Activated T-helper 2 cell treated with anti-CD3 and anti-CD28 coated beads, Interferon-gamma antibody, Interleukin-2, Interleukin-4, amounts not matched to agents 10 μg/mL and 5 μg/mL and 100 μg/mL, durations not matched to agents 14 hours and 24 hours and 36 hours (primary cell): ENCODE data around the gene FGGY. TPM values are rescaled to one million over a fixed set of nuclear protein-coding genes. Genes with fewer than 3 reads are reported as not detected.

Experiments used
- DNase-seq: peaks from one replicate; pipeline ENCODE4 v3.0.0; 2021; ENCODE audit warnings: low spot score
- H3K27ac Mint-ChIP-seq: one replicate; pipeline ENCODE4 v1.8.0; 2021; ENCODE audit warnings: mixed read lengths
- H3K27me3 Mint-ChIP-seq: one replicate; pipeline ENCODE4 v1.8.0; 2021; ENCODE audit warnings: low read depth, mixed read lengths
- H3K36me3 Mint-ChIP-seq: one replicate; pipeline ENCODE4 v1.8.0; 2021; ENCODE audit warnings: low read depth, mixed read lengths
- H3K4me1 Mint-ChIP-seq: one replicate; pipeline ENCODE4 v1.8.0; 2021; ENCODE audit warnings: low read depth, mixed read lengths
- H3K4me3 Mint-ChIP-seq: one replicate; pipeline ENCODE4 v1.8.0; 2021; ENCODE audit warnings: low read depth, mild to moderate bottlenecking, moderate library complexity, mixed read lengths
- H3K9me3 Mint-ChIP-seq: one replicate; pipeline ENCODE4 v1.8.0; 2021; ENCODE audit warnings: mixed read lengths
- intact Hi-C: fragments of 100-400 bp; cut with micrococcal nuclease; formaldehyde crosslinking; loops from one replicate; pipeline ENCODE4 v1.15.1; 2023
- total RNA-seq: library from RNA; stranded (reverse); gene quantifications from 2 replicates; pipeline ENCODE4 v1.2.3, GENCODE V29; 2022

Gene FGGY
- total RNA-seq, 1 donor from 2014 or later = 10.5 TPM

DNA sequence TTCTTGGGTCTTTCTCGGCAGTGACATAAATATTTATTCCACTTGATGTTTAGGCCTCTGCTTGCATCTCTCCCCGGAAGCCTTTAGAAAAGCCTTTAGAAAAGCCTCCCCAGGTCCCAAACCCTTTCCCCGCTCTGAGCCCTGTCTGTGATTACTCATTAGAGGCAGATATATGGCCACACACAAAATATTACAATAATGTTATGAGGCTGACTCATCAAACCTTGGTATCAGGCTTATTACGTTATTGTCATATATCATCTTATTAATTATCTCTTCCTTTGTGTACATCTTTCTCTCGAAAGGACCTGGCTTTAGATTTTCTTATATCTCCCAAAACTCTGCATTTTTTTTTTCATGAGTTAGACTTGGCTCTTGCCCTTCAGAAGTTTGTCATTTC is 69.5 kb downstream of the FGGY start:
- Mint-ChIP-seq H3K4me3 (no peak overlapping the region), H3K9me3 (peaks cover 4% of the 10 kb centered on the region), H3K27me3 (no peaks in the 10 kb centered on the region), H3K4me1 (no peaks in the 10 kb centered on the region), H3K27ac (no peak overlapping the region), H3K36me3 (peaks cover 7% of the 10 kb centered on the region)
- intact Hi-C loops = no loop called here
- no peak for DNase-seq

GRCh38 chr1:59367301-59368007 is 70.6 kb downstream of the FGGY start:
- peaks cover 7% of the 10 kb centered on the region for H3K36me3 Mint-ChIP-seq
- peaks cover 4% of the 10 kb centered on the region for H3K9me3 Mint-ChIP-seq
- H3K27ac Mint-ChIP-seq = no peak overlapping the region
- H3K27me3 Mint-ChIP-seq = no peaks in the 10 kb centered on the region
- no peak for DNase-seq
- no peak overlapping the region for H3K4me3 Mint-ChIP-seq
- H3K4me1 Mint-ChIP-seq = no peaks in the 10 kb centered on the region
- intact Hi-C loops = no loop called here

- Mint-ChIP-seq H3K36me3 (peaks cover 7% of the 10 kb centered on the region), H3K4me1 (no peaks in the 10 kb centered on the region), H3K27me3 (no peaks in the 10 kb centered on the region), H3K4me3 (no peak overlapping the region), H3K9me3 (peaks cover 4% of the 10 kb centered on the region), H3K27ac (no peak overlapping the region)
- DNase-seq = no peak
- intact Hi-C loops = no loop called here
Measured at GRCh38 chr1:59368008-59368670, 71.2 kb downstream of the FGGY start.

GRCh38 chr1:59375321-59376220 is 78.7 kb downstream of the FGGY start:
- peaks cover 19% of the 10 kb centered on the region for H3K36me3 Mint-ChIP-seq
- no peak for DNase-seq
- peaks cover 22% of the 10 kb centered on the region for H3K9me3 Mint-ChIP-seq
- peaks cover 4% of the 10 kb centered on the region for H3K4me1 Mint-ChIP-seq
- no peak overlapping the region for H3K4me3 Mint-ChIP-seq
- H3K27me3 Mint-ChIP-seq = no peaks in the 10 kb centered on the region
- intact Hi-C loops = no loop called here
- no peak overlapping the region for H3K27ac Mint-ChIP-seq

DNA sequence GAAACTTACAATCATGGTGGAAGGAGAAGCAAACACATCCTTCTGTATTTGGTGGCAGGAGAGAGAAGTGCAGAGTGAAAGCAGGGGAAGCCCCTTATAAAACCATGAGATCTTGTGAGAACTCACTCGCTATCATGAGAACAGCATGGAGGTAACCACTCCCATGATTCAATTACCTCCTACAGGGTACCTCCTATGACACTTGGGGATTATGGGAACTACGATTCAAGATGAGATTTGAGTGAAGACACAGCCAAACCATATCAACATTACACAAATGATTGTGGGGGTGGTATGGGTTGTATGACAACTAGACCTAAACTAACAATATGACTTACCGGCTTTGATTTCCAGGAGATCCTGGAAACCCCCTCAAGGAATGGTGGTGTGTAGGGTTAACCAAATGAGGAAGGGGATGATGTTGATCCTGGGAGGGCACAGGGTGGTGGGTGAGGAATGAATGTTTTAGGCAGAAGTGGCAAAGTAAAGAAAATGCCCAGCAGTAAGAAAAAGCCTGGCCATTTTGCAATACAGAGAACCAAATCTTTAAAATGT is 80.5 kb downstream of the FGGY start:
- no peak overlapping the region for H3K27ac Mint-ChIP-seq

DNA sequence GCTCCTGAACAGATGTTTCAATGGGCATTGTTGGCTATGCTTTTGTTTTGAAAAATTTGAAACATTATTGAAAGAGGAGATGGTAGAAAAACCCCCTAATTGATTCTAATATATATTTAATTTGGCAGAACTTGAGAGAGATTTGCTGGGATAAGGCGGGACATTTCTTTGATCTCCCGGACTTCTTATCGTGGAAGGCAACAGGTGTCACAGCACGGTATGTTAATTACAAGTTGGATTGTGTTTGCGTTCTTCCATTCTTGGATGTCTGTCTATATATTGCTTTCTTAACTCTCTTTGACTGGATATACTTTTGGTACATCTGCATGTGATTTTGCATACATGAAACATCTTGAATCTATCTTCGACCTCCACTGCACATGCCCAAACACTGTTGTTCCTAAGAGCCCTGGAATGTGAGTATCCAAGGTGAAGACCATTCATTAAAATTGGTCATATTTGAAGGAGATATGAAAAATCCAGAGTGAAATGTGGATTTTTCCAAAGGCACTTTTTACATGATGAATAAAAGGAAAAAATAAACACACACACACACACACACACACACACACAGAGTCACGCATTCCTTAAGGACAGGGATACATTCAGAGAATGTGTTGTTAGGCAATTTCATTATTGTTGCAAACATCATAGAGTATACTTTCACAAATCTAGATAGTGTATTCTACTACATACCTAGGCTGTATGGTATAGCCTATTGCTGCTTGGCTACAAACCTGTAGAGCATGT is 81.9 kb downstream of the FGGY start:
- no peak for DNase-seq
- Mint-ChIP-seq H3K4me3 (no peak overlapping the region), H3K9me3 (peaks cover 22% of the 10 kb centered on the region), H3K27me3 (no peaks in the 10 kb centered on the region), H3K4me1 (peaks cover 4% of the 10 kb centered on the region), H3K36me3 (peaks cover 25% of the 10 kb centered on the region), H3K27ac (no peak overlapping the region)
- intact Hi-C loops = no loop called here

More for the DNA sequence above, 80.5 kb downstream of the FGGY start:
- Mint-ChIP-seq H3K36me3 (peaks cover 25% of the 10 kb centered on the region), H3K9me3 (peaks cover 22% of the 10 kb centered on the region), H3K4me1 (peaks cover 4% of the 10 kb centered on the region), H3K27me3 (no peaks in the 10 kb centered on the region), H3K4me3 (no peak overlapping the region)
- intact Hi-C loops = no loop called here
- no peak for DNase-seq

GRCh38 chr1:59379371-59379728 is 82.5 kb downstream of the FGGY start:
- intact Hi-C loops = no loop called here
- no peak for DNase-seq
- Mint-ChIP-seq H3K36me3 (peaks cover 25% of the 10 kb centered on the region), H3K9me3 (peaks cover 22% of the 10 kb centered on the region), H3K27me3 (no peaks in the 10 kb centered on the region), H3K4me1 (peaks cover 7% of the 10 kb centered on the region), H3K27ac (no peak overlapping the region), H3K4me3 (no peak overlapping the region)

DNA sequence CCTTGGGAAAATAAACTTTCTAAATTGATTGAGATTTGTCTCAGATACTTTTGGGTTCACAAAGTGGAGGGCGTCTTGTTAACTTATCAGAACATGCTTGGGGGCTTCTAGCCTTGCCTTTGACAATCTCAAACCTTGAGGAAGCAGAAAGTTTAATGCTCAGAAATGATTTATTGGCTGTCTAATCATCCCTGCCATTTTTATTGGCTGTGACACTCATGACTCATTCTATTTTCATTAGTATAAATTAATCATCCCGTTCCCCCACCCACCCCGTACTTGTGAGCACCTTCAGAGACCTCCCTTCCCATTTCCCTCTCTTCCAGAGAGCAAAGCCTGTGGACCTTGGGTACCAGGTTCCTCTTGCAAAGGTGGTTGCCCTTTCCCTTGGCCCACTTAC is 87.1 kb downstream of the FGGY start:
- peaks cover 6% of the 10 kb centered on the region for H3K4me1 Mint-ChIP-seq
- intact Hi-C loops = no loop called here
- H3K27me3 Mint-ChIP-seq = no peaks in the 10 kb centered on the region
- no peak overlapping the region for H3K4me3 Mint-ChIP-seq
- DNase-seq = no peak
- peaks cover under 1% of the 10 kb centered on the region for H3K9me3 Mint-ChIP-seq
- H3K36me3 Mint-ChIP-seq = peaks cover 15% of the 10 kb centered on the region
- no peak overlapping the region for H3K27ac Mint-ChIP-seq

GRCh38 chr1:59384443-59384842 is 87.5 kb downstream of the FGGY start:
- H3K27me3 Mint-ChIP-seq = no peaks in the 10 kb centered on the region
- H3K4me3 Mint-ChIP-seq = no peak overlapping the region
- H3K36me3 Mint-ChIP-seq = peaks cover 15% of the 10 kb centered on the region
- H3K9me3 Mint-ChIP-seq = peaks cover 3% of the 10 kb centered on the region
- intact Hi-C loops = no loop called here
- no peak for DNase-seq
- no peak overlapping the region for H3K27ac Mint-ChIP-seq
- peaks cover 6% of the 10 kb centered on the region for H3K4me1 Mint-ChIP-seq

DNA sequence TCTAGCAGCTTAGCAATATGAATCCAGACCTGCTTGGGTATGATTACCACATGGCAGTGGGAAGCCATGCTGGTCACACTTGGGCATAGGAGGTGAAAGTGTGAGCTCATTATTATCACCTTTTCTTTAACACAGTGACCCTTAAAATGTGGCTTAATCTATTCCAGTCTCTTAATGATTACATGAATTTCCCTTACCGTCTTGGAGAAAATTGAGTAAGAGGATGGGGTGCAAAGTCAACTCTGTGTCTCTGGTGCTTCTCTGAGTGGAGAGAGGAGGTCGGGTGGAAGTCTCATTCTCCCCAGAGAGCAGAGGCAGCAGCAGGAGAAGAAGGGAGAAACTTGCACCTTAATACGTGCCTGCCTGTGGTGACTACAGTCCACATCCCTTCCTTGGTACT is 91.3 kb downstream of the FGGY start:
- Mint-ChIP-seq H3K4me3 (no peak overlapping the region), H3K36me3 (peaks cover 5% of the 10 kb centered on the region), H3K9me3 (peaks cover 11% of the 10 kb centered on the region), H3K4me1 (peaks cover 30% of the 10 kb centered on the region), H3K27ac (no peak overlapping the region), H3K27me3 (no peaks in the 10 kb centered on the region)
- intact Hi-C loops = loop anchor here (5.0 kb wide), 1 partner anchor 309 kb away; no protein-coding TSS in a partner anchor
- DNase-seq = no peak

GRCh38 chr1:59389847-59390246 is 93.0 kb downstream of the FGGY start:
- Mint-ChIP-seq H3K4me1 (peaks cover 37% of the 10 kb centered on the region), H3K27ac (no peak overlapping the region), H3K9me3 (peaks cover 11% of the 10 kb centered on the region), H3K4me3 (no peak overlapping the region), H3K27me3 (no peaks in the 10 kb centered on the region), H3K36me3 (peaks cover 5% of the 10 kb centered on the region)
- DNase-seq = no peak
- intact Hi-C loops = loop anchor here (5.0 to 10.0 kb wide), 3 partner anchors 85 to 307 kb away; no protein-coding TSS in a partner anchor

GRCh38 chr1:59390307-59390706 is 93.4 kb downstream of the FGGY start:
- peaks cover 11% of the 10 kb centered on the region for H3K9me3 Mint-ChIP-seq
- H3K27ac Mint-ChIP-seq = no peak overlapping the region
- H3K27me3 Mint-ChIP-seq = no peaks in the 10 kb centered on the region
- intact Hi-C loops = loop anchor here (5.0 to 10.0 kb wide), 2 partner anchors 84 to 238 kb away; no protein-coding TSS in a partner anchor
- peaks cover 5% of the 10 kb centered on the region for H3K36me3 Mint-ChIP-seq
- no peak overlapping the region for H3K4me3 Mint-ChIP-seq
- DNase-seq = no peak
- peaks cover 40% of the 10 kb centered on the region for H3K4me1 Mint-ChIP-seq
